Stimulated activated CD4-positive, alpha-beta T cell treated with anti-CD3 and anti-CD28 coated beads, Interleukin-15, amount 100 ng/mL, for 48 hours (primary cell): ENCODE measurements around the gene LINC00237.

Experiments used
- DNase-seq, 2 donors: peaks; one replicate each; pipeline ENCODE4 v3.0.0-alpha.2; 2020; ENCODE audit warnings: low read depth in 2 of 2

Gene LINC00237

GRCh38 chr20:21106171-21107017 is at the start of gene LINC00237:
Gene LINC00237, minus strand, starts transcription at chr20:21106358.
- DNase-seq = no peak

GRCh38 chr20:21155268-21155667 is 49.1 kb upstream of the LINC00237 start:
- DNase-seq = no peak

- DNase-seq = no peak
Observed at GRCh38 chr20:21154692-21155091, 48.5 kb upstream of the LINC00237 start.

GRCh38 chr20:21151791-21152190 is 45.6 kb upstream of the LINC00237 start:
- no peak for DNase-seq

GRCh38 chr20:21149344-21149743 is 43.2 kb upstream of the LINC00237 start:
- no peak for DNase-seq

GRCh38 chr20:21147593-21147992 is 41.4 kb upstream of the LINC00237 start:
- no peak for DNase-seq

GRCh38 chr20:21146215-21146614 is 40.1 kb upstream of the LINC00237 start:
- DNase-seq = no peak

GRCh38 chr20:21145424-21145823 is 39.3 kb upstream of the LINC00237 start:
- DNase-seq = no peak

- DNase-seq = no peak
Observed at GRCh38 chr20:21143194-21143890, 37.2 kb upstream of the LINC00237 start.

GRCh38 chr20:21141825-21142224 is 35.7 kb upstream of the LINC00237 start:
- no peak for DNase-seq

GRCh38 chr20:21139881-21140566 is 33.9 kb upstream of the LINC00237 start:
- DNase-seq = no peak

- DNase-seq = no peak
Observed at GRCh38 chr20:21137078-21137477, 30.9 kb upstream of the LINC00237 start.

- DNase-seq = no peak
Observed at GRCh38 chr20:21136015-21136732, 30.0 kb upstream of the LINC00237 start.

GRCh38 chr20:21134883-21135493 is 28.8 kb upstream of the LINC00237 start:
- DNase-seq = no peak

GRCh38 chr20:21133917-21134622 is 27.9 kb upstream of the LINC00237 start:
- DNase-seq = no peak

GRCh38 chr20:21133404-21133803 is 27.2 kb upstream of the LINC00237 start:
- no peak for DNase-seq

GRCh38 chr20:21129861-21130260 is 23.7 kb upstream of the LINC00237 start:
- no peak for DNase-seq

GRCh38 chr20:21127201-21127981 is 21.2 kb upstream of the LINC00237 start:
- DNase-seq = no peak

- DNase-seq = no peak
Observed at GRCh38 chr20:21126581-21126870, 20.4 kb upstream of the LINC00237 start.
